Renal cortex interstitium (tissue), 11 donors: ENCODE data around the gene HHIPL2. TPM values are rescaled to one million over a fixed set of nuclear protein-coding genes. Genes with fewer than 3 reads are reported as not detected.
"Not testable (repeated sequence)": the region's sequence is repeated elsewhere in the genome, so short reads cannot be mapped to it uniquely, and the experiment has no call there.

Experiments used
- DNase-seq, 11 donors: peaks; one replicate each; pipeline ENCODE4 v3.0.0-alpha.2; 2013; ENCODE audit warnings: low read depth in 9 of 11, low spot score in 4 of 11; ENCODE audit errors: extremely low read depth in 1 of 11
- polyA plus RNA-seq, 3 donors: library from polyadenylated mRNA; unstranded; fragments of 120-200 nt; gene quantifications; one replicate each; pipeline ENCODE4 v1.2.1, GENCODE V29; 2013; ENCODE audit not compliant: insufficient read length in 3 of 3

The HHIPL2 gene
- polyA plus RNA-seq, 3 donors = 0.50 to 1.2 (median 1.2) TPM

DNA sequence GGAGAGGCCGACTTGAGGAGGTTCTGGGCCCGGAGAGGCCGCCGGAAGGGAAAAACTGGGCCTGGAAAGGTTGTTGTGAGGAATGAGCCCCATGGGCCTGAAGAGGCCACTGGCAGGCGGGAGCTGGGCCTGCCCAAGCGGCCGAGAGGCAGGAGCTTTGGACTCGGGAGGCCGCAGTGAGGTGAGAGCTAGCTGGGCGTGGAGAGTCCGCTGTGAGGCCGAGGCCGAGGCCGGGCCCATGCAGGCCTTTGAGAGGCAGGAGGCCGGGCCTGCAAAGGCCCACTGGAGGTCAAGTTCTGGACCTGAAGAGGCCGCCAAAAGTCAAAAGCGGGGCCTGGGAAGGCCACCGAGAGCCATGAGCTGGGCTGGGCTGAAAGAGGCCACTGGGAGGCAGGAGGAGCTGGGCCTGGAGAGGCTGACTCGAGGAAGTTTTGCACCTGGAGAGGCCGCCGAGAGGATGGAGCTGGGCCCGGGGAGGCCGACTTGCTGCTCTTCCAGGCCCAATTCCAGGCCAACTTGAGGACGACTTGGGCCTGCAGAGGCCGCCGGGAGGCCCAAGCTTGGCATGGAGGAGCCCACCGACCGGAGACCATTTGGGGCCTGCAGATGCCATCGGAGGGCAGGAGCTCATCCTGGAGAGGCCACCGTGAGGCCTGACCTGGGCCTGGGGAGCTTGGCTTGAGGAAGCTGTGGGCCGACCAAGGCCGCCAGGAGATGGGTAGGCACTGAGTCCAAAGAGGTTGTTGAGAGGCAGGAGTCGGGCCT lies 74.9 kb downstream of the HHIPL2 start:
- DNase-seq = not testable (repeated sequence)

Other genes starting within 250 kb of the HHIPL2 start
- gene TAF1A, start 41.8 kb upstream of the HHIPL2 start, polyA plus RNA-seq = 10 to 100 TPM; 14.4 to 17.6 (median 16.7) TPM
- gene MIA3, start 70.0 kb upstream of the HHIPL2 start, polyA plus RNA-seq = 10 to 100 TPM; 59.2 to 80.7 (median 72.2) TPM
- 10 to 100 TPM; 62.5 to 78.7 (median 75.7) TPM for gene AIDA, start 164.4 kb upstream of the HHIPL2 start, polyA plus RNA-seq
- gene BROX, start 164.5 kb upstream of the HHIPL2 start, polyA plus RNA-seq = 10 to 100 TPM; 40.2 to 51.8 (median 49.1) TPM
- gene FAM177B, start 189.1 kb upstream of the HHIPL2 start, polyA plus RNA-seq = not detected